ENCODE measurements around the gene SLC35F3.

Gene SLC35F3

DNA sequence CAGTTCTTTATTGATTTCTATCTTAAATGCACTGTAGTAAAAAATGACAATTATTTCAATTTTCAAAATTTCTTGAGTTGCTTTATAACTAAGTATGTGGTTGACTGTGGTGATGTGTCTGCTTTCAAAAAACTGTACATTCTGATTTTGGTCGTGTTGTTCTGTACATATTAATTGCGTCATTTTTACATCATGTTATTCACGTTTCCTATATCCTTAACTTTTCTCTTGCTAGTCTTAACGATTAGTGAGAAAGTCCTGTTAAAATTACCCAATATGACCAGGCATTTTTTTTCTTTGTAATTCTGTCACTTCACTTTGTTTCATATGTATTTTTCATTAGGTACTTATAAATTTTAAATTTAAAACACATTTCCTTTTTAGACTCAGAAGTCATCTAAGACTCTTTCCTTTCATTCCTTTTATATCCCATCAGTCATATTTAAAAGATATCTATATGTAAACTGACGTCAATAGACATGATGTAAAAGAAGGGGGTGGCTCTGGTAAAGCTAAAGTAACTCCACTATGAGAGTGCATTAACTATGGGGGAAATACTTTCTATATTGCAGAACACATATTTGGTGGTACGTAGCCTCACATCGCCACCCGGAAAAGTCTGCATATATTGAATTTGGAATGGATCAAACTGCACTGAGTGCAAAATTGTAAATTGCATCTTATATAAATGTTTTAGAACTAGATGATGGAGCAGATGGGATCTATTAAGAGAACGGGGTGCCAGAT is 467.7 kb downstream of the SLC35F3 start:
- no peak for DNase-seq (ENCODE audit: extremely low read depth, low read depth)
- TF ChIP-seq, protein P1, sequence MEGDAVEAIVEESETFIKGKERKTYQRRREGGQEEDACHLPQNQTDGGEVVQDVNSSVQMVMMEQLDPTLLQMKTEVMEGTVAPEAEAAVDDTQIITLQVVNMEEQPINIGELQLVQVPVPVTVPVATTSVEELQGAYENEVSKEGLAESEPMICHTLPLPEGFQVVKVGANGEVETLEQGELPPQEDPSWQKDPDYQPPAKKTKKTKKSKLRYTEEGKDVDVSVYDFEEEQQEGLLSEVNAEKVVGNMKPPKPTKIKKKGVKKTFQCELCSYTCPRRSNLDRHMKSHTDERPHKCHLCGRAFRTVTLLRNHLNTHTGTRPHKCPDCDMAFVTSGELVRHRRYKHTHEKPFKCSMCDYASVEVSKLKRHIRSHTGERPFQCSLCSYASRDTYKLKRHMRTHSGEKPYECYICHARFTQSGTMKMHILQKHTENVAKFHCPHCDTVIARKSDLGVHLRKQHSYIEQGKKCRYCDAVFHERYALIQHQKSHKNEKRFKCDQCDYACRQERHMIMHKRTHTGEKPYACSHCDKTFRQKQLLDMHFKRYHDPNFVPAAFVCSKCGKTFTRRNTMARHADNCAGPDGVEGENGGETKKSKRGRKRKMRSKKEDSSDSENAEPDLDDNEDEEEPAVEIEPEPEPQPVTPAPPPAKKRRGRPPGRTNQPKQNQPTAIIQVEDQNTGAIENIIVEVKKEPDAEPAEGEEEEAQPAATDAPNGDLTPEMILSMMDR (IDR thresholded peaks at IDR 0.05; ENCODE audit: low read depth, low read length): no peak

DNA sequence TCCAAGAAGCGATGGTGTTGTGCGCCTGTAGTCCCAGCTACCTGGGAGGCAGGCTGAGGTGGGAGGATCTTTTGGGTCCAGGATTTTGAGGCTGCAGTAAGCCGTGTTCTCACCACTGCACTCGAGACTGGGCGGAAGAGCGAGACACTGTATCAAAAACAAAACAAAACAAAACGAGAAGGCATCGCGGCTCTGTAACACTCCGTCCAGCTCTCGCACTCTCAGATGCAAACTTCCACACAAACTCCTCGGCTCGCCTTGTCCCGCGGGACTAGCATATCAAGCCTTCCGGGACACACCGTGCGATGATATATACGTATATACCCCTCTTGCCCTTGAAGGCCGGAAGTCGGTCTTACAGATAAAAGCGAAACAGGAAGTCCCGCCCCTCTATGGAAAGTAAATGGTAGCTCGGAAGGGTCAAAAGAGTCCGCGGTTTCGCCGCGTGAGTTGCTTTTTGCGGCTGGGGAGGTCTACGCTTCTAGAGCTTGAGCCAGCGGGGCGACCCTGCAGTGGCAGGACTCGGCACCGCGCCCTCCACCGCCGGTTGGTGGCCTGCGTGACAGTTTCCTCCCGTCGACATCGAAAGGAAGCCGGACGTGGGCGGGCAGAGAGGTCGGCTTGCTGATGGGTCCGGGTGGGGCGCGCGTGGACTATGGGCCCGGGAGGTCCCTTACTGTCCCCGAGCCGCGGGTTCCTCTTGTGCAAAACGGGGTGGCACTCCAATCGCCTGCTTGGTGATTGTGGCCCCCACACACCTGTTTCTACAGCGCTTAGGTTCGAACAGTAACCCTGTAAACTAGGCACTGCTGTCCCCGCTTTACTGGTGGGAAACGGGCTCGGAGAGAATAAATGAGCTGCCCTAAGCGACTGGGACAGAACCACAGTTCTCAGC is 468.8 kb downstream of the SLC35F3 start, which contains the start of gene COA6:
Gene COA6, plus strand, starts transcription at position 393 of the 895 bp plus-strand sequence. Its CDS starts 11 bp downstream, at position 404.
- peak; percentile 85 for DNase-seq (ENCODE audit: extremely low read depth, low read depth)
- TF ChIP-seq, protein P1 (IDR thresholded peaks at IDR 0.05; ENCODE audit: low read depth, low read length): no peak

DNA sequence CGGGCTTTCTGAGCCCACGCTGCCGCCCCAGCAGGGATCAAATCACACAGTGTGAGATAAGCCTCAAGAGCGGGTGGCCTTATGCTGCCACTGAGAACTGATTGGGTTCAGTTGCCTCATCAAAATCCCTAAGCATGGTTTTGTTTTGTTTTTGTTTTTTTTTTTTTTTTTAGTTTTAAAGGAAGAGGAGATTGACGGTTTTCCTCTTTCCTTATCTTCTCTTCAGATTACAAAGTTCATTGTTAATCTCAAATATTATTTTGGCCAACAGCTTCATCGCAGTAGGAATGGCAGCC is 469.4 kb downstream of the SLC35F3 start:
- no peak for DNase-seq (ENCODE audit: extremely low read depth, low read depth)
- TF ChIP-seq, protein P1 (IDR thresholded peaks at IDR 0.05; ENCODE audit: low read depth, low read length): no peak
